Stimulated activated CD8-positive, alpha-beta memory T cell treated with anti-CD3 and anti-CD28 coated beads, Interleukin-2, amount 100 ng/mL, for 1 hour (primary cell): ENCODE data around the gene CHST7.

Experiments
- DNase-seq, 2 donors: peaks; one replicate each; pipeline ENCODE4 v3.0.0-alpha.2; 2020; ENCODE audit warnings: low read depth in 2 of 2

Gene CHST7

GRCh38 chrX:46573892-46574773 is 568 bp downstream of the CHST7 start:
- DNase-seq, result peak in 1 of 2 donors; percentile 36

DNA sequence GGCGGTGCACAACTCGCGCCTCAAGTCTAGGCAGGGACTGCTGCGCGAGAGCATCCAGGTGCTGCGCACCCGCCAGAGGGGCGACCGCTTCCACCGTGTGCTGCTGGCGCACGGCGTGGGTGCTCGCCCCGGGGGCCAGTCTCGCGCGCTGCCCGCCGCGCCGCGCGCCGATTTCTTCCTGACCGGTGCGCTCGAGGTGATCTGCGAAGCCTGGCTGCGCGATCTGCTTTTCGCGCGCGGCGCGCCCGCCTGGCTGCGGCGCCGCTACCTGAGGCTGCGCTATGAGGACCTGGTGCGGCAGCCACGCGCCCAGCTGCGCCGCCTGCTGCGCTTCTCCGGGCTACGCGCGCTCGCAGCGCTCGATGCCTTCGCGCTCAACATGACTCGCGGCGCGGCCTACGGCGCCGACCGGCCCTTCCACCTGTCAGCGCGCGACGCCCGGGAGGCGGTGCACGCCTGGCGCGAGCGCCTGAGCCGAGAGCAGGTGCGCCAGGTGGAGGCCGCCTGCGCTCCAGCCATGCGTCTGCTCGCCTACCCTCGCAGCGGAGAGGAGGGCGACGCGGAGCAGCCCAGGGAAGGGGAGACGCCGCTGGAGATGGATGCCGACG is 1.3 kb downstream of the CHST7 start:
- peak in 1 of 2 donors; percentile 13 for DNase-seq

GRCh38 chrX:46575586-46575985 is 2.0 kb downstream of the CHST7 start:
- no peak for DNase-seq

GRCh38 chrX:46575991-46576392 is 2.4 kb downstream of the CHST7 start:
- DNase-seq, result no peak

DNA sequence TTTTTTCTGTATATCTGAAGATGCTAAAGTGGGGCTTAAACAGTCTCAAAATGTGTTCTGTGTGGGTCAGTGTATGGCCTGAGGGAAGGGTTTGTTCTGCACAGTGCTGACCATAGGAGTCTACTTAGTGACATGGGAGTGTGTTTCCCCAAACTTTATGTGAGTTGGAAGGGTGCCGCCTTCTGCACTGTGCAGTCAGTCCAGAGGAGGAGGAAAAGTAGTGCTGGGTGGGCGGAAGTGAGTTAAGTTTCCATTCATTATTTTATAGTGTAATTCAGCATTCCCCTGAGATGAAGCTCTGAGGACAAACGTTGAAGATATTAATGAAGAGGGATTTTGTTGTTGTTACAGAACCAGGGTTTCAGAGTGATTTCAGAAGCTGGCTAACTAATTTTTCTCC is 2.9 kb downstream of the CHST7 start:
- DNase-seq, result no peak

DNA sequence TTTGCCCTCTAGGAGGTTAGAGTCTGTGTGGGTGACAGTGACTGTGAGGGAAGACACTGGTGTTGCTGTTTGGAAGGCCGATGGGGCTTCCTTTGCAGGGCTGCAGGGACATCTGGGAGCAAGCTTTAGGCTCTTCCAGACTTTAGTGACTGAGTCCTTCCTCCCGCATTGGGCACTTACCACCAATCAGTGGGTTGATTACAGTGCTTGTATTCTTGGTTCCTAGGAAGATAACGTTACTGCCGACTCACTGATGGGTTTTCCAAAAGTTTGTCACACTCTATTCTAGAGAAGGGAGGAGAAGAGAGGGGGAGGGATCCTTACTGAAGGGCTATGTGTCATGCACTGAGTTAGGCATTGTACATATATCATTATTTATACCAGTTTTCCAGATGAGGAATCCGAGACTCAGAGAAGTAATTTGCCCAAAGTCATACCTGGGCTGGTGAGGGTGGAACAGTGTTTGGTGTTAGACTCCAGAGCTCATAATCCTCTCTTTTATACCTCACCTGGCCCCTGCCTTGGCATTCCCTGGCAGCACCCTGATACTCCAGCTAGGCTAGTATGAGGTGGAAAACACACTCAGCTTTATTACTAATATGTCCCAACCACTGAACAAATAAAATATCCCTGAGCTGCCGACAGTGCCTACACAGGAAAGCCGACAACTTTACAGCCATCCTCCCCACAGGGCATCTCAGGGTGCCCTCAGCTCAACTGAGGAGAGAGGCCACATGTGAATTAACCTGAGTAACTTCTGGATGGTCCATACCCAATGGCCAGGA is 3.8 kb downstream of the CHST7 start:
- DNase-seq, result no peak

DNA sequence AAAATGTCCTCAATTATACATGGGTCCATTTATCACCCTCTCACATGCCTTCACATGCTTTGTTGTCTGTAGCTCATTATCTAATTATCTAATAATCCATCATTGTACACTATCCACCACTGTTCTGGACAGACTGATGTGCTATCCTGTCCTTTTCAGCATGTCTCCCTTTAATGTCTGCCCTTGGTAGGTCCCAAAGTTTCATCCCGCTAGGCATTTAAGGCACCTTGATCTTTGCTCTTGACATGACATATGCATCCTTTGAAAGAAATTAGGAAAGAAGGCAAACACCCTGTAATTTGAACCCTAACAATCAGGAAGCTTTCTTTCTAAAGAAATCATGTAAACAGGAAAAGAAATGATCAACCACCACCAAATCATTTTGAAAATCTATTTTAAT is 5.7 kb downstream of the CHST7 start:
- DNase-seq, result no peak

DNA sequence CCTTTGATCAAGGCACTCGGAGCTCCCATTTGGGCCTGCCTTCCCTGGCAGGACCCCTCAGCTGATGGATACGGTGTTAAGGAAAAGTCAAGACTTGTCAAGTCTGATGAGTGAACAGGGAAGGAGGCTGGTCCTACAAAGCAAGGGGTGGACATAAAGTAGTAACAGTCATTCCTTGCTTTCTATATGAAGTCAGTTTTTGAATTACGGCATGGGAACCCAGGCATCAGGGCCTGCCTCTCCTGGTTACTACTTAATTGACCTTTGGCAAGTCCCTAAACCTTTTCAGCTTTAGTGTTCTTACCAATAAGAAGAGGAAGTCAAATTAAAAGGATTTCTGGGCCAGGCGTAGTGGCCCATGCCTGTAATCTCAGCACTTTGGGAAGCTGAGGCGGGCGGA is 7.0 kb downstream of the CHST7 start:
- no peak for DNase-seq

- DNase-seq, result no peak
Measured at GRCh38 chrX:46582325-46582724, 8.8 kb downstream of the CHST7 start.

DNA sequence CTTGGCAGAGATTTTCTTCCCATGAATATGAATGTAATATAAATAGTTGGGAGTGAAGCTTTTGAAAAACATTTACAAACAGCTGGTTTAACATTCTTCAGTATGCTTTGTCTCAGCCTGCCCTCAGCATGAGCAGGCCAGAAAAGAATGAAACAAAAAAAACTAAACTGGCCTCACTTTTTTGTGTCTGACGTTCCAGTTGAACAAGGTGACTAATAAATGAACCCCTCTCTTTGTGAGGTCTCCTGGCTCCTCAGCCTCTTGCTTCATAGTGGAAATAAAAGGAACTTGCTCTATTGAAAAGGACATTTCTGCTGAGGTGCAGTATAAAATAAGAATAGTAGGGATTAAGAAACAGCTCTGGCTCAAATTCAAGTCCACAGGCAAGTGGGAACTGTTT is 9.4 kb downstream of the CHST7 start:
- DNase-seq, result no peak

DNA sequence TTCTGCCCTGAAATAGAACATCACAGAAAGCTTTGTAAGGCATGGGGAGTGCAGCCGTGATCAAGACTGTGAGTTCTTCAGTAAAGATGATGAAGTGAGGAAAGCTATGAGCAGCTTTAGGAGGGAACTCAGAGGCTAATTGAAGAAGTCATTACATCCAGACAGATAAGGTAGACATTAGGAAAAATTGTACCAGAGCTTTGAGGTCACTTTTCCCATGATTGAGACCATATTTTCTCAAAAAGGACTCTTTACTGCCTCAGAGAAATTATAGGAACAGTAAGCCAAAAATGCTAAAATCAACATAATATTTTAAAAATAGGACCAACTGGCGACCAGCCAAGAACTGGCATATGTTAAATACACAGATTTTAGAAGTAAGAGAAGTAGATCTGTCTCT is 11.2 kb downstream of the CHST7 start:
- DNase-seq, result no peak

DNA sequence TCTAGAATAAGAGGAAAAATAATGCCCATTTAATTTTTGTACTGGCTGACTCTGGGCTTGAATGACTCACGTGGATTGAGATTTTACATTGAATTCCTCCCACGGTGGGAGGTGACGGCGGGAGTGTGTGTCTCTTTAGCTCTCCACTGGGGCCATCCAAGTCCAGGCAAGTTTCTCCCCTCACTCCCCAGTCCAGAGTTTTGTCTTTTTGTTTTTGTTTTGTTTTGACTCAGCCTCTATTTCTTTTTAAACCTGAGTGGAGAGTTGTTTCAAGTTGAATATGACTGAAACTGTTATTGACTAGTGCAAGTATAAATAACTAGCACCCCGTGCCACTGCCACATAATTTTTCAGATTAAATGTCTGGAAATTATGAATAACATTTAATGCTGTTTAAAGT is 13.6 kb downstream of the CHST7 start:
- no peak for DNase-seq

DNA sequence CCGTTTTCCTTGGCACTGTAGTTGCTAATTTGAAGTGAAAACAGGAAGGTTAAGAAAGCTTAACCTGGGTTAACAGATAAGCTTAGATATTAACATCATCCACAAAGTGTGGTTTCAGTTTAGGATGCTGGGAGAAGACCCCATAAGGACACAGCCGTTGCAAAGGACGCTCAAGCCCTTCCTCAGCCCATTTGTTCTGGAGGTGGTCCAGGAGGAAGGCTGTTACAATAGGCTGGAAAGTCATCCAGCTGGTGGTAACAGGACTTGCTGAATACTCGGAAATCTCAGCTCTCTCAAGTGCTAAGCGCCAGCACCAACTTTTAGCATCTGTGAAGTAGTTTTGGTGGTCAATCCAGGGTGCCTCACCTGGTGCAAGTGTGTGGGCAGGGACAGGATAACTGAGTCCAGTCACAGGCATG is 14.2 kb downstream of the CHST7 start:
- no peak for DNase-seq

GRCh38 chrX:46588263-46588662 is 14.7 kb downstream of the CHST7 start:
- no peak for DNase-seq

- DNase-seq, result no peak
Measured at GRCh38 chrX:46589977-46590723, 16.6 kb downstream of the CHST7 start.

DNA sequence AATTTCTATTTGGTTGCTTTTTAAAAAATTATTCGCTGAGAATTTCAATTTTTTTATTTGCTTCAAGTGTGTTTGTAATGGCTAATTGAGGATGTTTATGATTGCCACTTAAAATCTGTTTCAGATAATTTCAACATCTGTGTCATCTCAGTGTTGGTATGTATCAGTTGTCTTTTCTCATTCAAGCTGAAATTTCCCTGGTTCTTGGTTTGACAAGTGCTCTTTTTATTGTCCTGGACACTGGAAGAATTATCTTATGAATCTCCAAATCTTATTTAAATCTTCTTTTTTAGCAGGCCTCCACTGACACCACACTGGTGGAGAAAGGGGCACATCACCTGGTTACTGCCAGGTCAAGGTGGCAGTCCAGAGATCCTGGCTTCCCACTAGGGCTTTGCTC is 21.5 kb downstream of the CHST7 start:
- DNase-seq, result no peak

DNA sequence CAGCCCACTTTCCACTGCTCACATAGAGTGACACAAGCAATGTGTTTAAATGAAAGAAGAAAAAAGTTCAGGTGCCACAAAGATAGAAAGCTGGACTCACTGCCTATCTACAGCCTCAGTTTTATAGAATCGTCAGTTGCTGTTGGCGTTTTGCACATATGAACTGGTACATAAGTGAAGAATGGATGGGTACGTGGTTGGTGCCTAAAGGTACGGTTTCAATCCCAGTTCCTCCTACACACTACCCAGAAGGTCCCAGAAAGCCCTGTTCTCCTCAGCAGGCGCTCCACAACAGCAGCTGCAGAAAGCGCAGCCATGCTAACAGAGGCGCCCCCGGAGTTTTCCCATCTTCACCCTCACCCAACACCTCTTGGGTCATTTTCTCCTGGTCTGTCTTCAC is 23.6 kb downstream of the CHST7 start:
- no peak for DNase-seq

DNA sequence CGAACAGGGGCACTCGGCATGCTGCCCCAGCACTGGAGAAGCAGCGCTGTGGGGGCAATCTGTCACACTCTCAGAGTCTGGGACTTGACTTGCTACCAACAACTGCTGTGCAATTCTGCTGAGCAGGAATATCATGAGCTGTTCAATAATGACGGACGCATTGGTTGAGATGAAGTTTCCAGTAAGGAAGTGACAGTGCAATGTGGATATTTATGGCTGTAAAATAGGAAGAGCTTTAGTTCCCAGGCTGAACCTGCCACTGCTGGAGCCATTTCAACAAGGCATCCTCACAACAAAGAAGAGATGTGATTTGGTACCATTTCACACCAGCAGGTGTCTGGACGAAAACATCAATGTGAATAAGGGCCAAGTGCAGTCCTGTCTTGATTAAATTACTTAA is 24.2 kb downstream of the CHST7 start:
- no peak for DNase-seq

- no peak for DNase-seq
Measured at GRCh38 chrX:46599051-46599560, 25.5 kb downstream of the CHST7 start.

- no peak for DNase-seq
Measured at GRCh38 chrX:46601283-46601682, 27.7 kb downstream of the CHST7 start.

DNA sequence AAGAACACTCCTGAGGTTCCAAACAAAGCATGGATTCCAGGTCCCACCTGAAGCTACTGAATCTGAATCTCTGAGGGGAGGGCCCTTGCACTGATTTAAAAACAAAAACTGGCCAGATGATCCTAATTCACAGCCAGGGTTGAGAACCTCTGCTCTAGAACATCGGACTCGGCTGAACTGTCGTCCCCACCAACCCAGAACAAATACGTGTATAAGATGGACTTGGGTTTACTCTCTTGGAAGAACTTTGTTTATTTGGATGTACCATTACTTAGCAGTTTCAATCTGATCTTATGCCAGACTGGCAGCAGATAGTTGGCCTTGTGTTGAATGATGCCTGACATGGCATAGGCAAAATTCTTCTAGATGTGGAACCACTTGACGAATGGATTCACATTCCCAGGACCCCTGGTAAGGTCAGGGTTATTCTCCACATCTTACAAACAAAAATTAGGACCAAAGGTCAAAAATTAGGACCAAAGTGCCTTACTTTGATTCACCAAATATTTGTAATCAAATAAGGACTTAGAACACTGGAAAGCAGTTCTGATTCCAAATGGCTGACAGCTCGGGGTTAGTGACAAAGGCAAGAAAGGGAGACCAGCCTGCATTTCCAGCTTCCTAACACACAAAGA is 29.0 kb downstream of the CHST7 start:
- DNase-seq, result no peak
